Measurements from ENCODE around the gene CACNA2D3.

CACNA2D3 gene

GRCh38 chr3:54311211-54311747, 188.9 kb downstream of the CACNA2D3 start:
- no peak for TF ChIP-seq FOXP2 (optimal IDR thresholded peaks at IDR 0.05; ENCODE audit: borderline replicate concordance, extremely low read depth, extremely low read length, insufficient read depth)
- TF ChIP-seq TAF1 (IDR thresholded peaks at IDR 0.05; ENCODE audit: borderline replicate concordance, insufficient read depth, low read length) = no peak
- no peak for TF ChIP-seq POLR2AphosphoS5 (IDR thresholded peaks at IDR 0.05; ENCODE audit: low read depth, low read length)
- TF ChIP-seq REST (IDR thresholded peaks at IDR 0.05; ENCODE audit: insufficient read depth in 1 of 2, low read depth in 2 of 2, low read length in 2 of 2) = no peak
- TF ChIP-seq SIN3A (IDR thresholded peaks at IDR 0.05; ENCODE audit: borderline replicate concordance, insufficient read depth, low read length) = no peak

- TF ChIP-seq TAF1 (IDR thresholded peaks at IDR 0.05; ENCODE audit: borderline replicate concordance, insufficient read depth, low read length) = no peak
- TF ChIP-seq SIN3A (IDR thresholded peaks at IDR 0.05; ENCODE audit: borderline replicate concordance, insufficient read depth, low read length) = no peak
- no peak for TF ChIP-seq FOXP2 (optimal IDR thresholded peaks at IDR 0.05; ENCODE audit: borderline replicate concordance, extremely low read depth, extremely low read length, insufficient read depth)
- TF ChIP-seq REST (IDR thresholded peaks at IDR 0.05; ENCODE audit: insufficient read depth in 1 of 2, low read depth in 2 of 2, low read length in 2 of 2) = no peak
- no peak for TF ChIP-seq POLR2AphosphoS5 (IDR thresholded peaks at IDR 0.05; ENCODE audit: low read depth, low read length)
Measured at GRCh38 chr3:54312156-54312899, 190.0 kb downstream of the CACNA2D3 start.

GRCh38 chr3:54313418-54313817, 191.1 kb downstream of the CACNA2D3 start:
- TF ChIP-seq TAF1 (IDR thresholded peaks at IDR 0.05; ENCODE audit: borderline replicate concordance, insufficient read depth, low read length) = no peak
- TF ChIP-seq SIN3A (IDR thresholded peaks at IDR 0.05; ENCODE audit: borderline replicate concordance, insufficient read depth, low read length) = no peak
- TF ChIP-seq POLR2AphosphoS5 (IDR thresholded peaks at IDR 0.05; ENCODE audit: low read depth, low read length) = no peak
- no peak for TF ChIP-seq FOXP2 (optimal IDR thresholded peaks at IDR 0.05; ENCODE audit: borderline replicate concordance, extremely low read depth, extremely low read length, insufficient read depth)
- no peak for TF ChIP-seq REST (IDR thresholded peaks at IDR 0.05; ENCODE audit: insufficient read depth in 1 of 2, low read depth in 2 of 2, low read length in 2 of 2)

- no peak for TF ChIP-seq POLR2AphosphoS5 (IDR thresholded peaks at IDR 0.05; ENCODE audit: low read depth, low read length)
- no peak for TF ChIP-seq REST (IDR thresholded peaks at IDR 0.05; ENCODE audit: insufficient read depth in 1 of 2, low read depth in 2 of 2, low read length in 2 of 2)
- no peak for TF ChIP-seq FOXP2 (optimal IDR thresholded peaks at IDR 0.05; ENCODE audit: borderline replicate concordance, extremely low read depth, extremely low read length, insufficient read depth)
- TF ChIP-seq SIN3A (IDR thresholded peaks at IDR 0.05; ENCODE audit: borderline replicate concordance, insufficient read depth, low read length) = no peak
- no peak for TF ChIP-seq TAF1 (IDR thresholded peaks at IDR 0.05; ENCODE audit: borderline replicate concordance, insufficient read depth, low read length)
Measured at GRCh38 chr3:54321520-54321919, 199.2 kb downstream of the CACNA2D3 start.
